ENCODE data around the gene SFTA2.
"Not testable (repeated sequence)": the region's sequence is repeated elsewhere in the genome, so short reads cannot be mapped to it uniquely, and the experiment has no call there.

The SFTA2 gene

DNA sequence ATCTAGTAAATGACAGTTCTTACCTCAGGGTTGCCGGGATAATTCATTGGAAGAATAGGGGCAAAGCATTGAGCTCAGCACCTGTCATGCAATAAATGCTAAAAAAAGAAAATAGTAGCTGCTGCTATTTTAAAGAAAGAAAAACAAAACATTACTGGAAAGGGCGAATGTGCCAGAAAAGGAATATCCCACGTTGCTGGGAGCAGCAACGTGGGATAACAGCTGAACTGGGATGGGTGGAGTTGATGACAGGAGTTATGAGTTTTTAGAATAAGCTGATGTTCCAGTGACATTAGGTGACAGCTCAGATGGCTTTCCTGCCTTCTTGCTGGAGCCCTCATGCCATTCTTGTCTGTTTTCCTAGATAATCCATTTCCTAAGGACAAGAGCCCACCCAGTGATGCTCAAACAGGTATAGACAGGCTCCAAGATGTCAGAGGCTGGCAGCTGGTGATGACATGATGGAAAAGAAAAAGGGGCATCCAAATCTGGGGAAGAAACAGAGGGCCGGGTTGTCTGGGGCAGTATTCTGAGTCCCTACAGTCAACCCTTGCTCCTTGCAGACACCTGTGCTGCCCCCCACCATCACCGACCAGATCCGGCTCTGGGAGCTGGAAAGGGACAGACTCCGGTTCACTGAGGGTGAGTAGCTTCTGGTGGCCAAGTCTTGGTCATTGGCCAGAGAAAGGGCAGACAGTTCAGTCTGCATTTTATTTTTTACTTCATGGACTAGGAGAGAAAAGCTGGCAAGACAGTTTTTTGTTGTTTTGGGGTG lies 19.0 kb downstream of the SFTA2 start:
- DNase-seq (ENCODE audit: low read depth in 2 of 2), result no peak

DNA sequence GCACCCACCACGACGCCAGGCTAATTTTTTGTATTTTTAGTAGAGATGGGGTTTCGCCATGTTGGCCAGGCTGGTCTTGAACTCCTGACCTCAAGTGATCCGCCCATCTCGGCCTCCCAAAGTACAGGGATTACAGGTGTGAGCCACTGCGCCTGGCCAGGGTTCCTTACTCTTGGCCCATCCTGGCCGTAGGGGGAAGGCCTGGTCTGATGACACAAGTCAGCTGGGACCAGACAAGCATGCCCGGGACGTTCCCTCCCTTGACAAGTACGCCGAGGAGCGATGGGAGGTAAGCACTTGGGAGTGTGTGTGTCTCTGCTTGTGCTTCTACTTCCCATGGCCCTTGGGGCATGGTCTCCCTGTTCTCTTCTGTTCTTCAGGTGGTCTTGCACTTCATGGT lies 21.5 kb downstream of the SFTA2 start:
- DNase-seq (ENCODE audit: low read depth in 2 of 2), result not testable (repeated sequence)

DNA sequence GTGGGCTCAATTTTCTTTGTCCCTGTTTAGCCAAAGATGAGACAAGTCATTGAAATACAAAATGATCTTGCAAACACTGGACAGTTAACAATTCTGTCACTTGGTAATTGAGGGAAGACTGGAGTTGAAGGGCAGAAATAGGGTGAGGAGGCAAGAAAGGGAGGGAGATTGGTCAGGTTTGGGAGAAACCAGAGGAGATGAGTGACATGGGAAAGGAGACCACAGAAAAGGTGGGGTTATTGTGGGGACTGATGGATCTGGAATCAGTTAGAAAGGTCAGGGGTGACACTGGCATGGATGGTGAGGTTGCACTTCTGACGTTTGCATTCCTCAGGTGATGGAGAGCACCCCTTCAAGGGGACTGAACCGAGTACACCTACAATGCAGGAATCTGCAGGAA lies 23.3 kb downstream of the SFTA2 start:
- no peak for DNase-seq (ENCODE audit: low read depth in 2 of 2)

DNA sequence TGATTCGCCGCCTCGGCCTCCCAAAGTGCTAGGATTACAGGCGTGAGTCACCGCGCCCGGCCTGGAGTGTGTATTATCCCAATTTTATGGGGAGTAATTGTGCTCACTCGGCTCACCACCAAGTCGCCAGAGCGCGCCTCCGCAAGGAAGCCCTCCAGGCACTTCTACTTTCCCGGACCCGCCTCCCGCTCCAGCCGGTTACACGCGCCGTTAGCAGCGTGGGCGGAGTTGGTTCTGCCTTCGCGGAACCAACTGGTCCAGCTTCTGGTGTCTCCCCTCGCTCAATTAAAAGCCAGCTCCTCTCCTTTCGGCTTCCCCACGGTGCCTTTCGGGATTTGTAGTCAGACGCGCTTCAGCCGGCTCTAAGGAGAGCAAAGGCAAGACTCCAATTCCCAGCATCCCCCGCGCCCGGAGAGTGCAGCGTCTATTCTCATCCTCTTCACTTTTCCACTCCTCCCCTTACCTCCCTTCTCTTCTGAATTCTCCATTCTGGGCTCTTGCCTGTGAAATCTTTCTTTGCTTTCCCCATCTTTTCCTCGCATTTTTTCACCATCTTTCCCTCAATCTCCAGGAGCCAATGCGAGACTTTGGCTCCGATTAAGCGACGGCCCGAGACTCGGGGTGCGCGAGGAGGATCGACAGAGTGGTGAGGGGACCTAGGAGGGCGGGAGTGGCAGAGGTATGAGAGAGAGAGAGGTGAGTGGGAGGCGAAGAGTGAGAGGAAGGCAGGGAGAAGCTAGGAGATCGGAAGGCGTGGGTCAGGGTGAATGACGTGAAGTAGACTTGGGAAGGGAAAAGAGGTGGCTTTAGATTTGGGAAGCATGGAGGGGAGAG lies 24.0 kb downstream of the SFTA2 start, which contains the start of gene GTF2H4:
TSS of gene GTF2H4 (plus strand) at position 450 of the 834 bp plus-strand sequence.
- DNase-seq (ENCODE audit: low read depth in 2 of 2), result peak; percentile 86 to 93

DNA sequence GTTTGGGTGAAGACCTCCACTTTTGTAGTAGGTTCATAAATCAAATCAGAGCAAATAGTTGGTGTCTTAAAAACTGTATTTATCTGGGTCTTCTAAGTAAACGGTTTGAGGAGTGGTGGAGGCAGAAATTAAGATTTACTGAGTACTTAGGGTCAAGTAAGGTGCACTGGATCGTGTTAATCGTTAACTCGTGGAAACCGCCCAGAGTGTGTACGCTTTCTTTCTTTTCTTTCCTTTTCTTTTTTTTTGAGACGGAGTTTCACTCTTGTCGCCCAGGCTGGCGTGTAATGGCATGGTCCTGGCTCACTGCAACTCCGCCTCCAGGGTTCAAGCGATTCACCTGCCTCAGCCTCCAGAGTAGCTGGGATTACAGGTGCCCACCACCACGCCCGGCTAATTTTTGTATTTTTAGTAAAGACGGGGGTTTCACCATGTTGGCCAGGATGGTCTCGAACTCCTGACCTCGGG lies 24.6 kb downstream of the SFTA2 start:
- not testable (repeated sequence) for DNase-seq (ENCODE audit: low read depth in 2 of 2)

DNA sequence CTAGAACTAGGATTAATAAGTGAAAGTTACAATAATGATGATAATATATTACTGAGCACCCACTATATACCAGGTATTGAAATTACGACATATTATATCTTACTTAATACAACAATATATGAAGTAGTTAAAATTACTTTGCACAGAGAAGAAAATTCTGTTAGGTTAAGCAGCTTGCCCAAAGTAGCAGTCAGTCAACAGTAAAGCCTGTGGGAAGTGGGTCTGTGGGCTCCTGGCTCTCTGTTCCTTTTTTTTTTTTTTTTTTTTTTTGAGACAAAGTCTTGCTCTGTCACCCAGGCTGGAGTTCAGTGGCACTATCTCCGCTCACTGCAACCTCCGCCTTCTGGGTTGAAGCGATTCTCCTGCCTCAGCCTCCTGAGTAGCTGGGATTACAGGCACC lies 28.7 kb downstream of the SFTA2 start:
- DNase-seq (ENCODE audit: low read depth in 2 of 2), result no peak

DNA sequence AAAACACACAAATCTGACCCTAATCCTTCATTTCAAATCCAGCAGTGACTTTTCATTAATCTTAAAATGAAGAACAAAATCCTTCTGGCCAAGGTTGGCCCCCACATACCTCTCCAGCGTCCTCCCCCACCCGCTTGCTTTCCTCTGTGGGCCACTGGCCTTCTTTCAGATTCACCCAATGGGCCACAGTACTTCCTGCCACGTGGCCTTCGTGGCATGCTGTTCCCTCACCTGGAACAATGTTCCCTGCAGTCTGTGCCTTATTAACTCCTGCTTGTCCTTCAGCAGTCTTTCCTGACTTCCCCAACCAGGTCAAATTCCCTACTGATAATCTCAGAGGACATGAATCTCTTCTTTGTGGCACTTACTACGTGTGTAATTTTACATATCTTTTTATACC lies 29.3 kb downstream of the SFTA2 start:
- no peak for DNase-seq (ENCODE audit: low read depth in 2 of 2)

DNA sequence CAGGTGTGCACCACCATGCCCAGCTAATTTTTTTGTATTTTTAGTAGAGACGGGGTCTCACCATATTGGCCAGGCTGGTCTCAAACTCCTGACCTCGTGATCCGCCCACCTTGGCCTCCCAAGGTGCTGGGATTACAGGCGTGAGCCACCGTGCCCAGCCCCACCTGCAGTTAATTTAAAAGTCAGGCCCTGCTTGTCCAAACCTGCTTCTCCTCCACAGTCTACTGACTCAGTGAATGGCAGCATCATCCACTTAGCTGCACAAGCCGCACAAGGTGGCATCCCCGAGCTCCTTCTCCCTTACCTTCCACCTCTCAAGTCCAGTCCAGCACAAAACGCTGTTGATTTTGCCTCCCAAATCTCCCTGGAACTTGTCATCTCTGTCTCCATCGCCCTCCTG lies 29.8 kb downstream of the SFTA2 start:
- not testable (repeated sequence) for DNase-seq (ENCODE audit: low read depth in 2 of 2)

DNA sequence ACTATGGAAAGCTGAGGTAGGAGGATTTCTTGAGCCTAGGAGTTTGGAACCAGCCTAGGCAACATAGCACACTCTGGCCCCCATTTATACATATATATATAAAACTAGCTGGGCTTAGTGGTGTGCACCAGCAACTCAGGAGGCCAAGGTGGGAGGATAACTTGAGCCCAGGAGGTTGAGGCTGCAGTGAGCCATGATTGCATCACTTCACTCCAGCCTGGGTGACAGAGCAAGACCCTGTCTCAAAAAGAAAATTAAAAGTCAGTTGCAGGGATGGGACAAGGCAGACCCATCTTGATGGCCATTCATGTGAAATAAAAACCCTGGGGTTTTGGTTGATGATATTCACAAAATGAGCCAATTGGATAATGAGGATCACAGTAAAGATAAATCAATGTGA lies 30.5 kb downstream of the SFTA2 start:
- no peak for DNase-seq (ENCODE audit: low read depth in 2 of 2)

DNA sequence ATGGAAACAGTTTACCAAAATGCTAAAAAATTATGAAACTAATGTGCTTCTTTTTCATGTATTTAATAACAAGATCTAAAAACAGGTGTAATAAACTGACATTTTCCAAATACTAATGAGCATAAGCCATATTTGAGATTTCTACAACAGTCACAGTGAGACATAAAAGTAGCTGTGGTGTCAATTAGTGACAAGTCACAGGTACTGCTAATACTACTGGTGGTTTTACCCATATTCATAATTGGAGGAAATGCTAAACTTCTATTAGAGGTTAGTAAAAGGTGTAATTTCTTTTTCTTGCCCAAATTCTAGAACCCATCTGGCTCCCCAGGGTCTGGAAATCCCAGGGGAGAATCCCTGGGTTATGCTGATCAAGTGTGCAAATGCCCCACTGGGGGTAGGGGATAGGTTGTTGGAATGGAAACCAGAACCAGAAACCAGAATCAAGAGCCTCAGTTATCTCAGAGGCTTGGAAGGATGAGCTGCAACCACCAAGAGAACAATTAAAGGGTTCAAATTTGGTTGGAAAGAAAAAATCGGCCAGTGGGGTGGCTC lies 31.0 kb downstream of the SFTA2 start:
- DNase-seq (ENCODE audit: low read depth in 2 of 2), result no peak

DNA sequence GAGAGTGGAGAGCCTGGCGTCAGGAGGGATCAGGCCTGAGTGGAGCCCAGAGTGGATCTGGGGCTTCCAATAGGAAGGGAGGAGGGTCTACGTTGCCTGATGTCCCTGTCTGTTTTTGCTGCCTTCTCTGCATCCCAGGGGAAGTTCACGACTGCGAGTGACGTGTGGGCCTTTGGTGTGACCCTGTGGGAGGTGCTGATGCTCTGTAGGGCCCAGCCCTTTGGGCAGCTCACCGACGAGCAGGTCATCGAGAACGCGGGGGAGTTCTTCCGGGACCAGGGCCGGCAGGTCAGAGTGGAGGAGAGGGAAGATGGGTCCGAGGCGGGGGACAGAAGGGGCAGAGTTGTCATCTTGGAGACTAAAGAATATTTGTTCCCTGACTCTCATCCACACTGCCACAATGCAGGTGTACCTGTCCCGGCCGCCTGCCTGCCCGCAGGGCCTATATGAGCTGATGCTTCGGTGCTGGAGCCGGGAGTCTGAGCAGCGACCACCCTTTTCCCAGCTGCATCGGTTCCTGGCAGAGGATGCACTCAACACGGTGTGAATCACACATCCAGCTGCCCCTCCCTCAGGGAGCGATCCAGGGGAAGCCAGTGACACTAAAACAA lies 33.1 kb downstream of the SFTA2 start:
- DNase-seq (ENCODE audit: low read depth in 2 of 2), result no peak

DNA sequence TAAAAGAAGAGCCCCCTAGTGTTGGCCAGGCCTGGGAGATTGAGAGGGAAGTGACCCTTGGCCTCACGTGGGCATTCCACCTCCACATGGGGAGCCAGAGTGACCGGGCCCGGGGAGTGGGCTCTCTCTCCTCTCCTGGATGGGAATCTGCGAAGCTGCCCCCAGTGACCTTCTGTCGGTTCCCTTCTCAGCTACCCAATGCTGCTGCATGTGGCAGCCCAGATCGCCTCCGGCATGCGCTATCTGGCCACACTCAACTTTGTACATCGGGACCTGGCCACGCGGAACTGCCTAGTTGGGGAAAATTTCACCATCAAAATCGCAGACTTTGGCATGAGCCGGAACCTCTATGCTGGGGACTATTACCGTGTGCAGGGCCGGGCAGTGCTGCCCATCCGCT lies 34.1 kb downstream of the SFTA2 start:
- DNase-seq (ENCODE audit: low read depth in 2 of 2), result no peak

DNA sequence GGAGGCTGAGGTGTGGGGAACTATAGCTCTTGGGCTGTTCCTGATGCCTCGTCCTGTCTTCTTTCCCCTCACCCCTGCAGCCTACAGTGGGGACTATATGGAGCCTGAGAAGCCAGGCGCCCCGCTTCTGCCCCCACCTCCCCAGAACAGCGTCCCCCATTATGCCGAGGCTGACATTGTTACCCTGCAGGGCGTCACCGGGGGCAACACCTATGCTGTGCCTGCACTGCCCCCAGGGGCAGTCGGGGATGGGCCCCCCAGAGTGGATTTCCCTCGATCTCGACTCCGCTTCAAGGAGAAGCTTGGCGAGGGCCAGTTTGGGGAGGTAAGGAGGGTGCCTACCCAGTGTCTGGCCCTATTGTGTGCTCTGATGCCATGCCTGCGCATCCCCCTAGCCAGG lies 35.4 kb downstream of the SFTA2 start:
- DNase-seq (ENCODE audit: low read depth in 2 of 2), result no peak

DNA sequence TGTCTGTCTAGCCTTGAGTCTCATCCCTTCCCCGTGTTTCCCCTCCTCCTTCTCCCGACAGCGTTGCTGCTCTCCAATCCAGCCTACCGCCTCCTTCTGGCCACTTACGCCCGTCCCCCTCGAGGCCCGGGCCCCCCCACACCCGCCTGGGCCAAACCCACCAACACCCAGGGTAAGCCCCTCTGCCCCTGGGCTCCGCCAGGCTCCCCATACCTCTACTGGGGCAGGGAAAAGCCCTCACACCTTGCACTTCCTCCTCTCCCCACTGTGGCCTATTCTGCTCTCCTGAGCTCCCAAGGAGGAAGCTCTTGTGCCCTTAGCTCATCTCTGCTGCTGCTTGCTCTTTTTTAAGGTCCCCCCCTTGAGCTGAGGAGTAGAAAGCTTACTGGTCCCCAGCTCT lies 36.6 kb downstream of the SFTA2 start:
- no peak for DNase-seq (ENCODE audit: low read depth in 2 of 2)

DNA sequence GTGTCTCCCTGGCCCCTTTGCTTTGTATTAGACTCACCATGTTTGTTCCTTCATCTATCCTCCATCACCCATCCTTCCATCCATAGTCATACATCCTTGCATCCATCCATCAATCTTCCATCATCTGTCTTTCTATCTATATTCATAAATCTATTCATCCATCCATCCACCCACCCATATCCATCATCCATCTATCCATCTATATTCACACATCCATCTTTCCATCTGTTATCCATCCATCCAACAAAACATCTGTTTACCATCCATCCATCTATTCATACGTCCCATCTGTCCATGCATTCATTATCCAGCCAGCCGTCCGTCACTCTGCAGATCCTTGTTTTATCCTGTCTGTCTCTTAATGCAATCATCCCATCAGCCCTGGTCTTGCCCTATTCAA lies 37.0 kb downstream of the SFTA2 start:
- DNase-seq (ENCODE audit: low read depth in 2 of 2), result no peak

DNA sequence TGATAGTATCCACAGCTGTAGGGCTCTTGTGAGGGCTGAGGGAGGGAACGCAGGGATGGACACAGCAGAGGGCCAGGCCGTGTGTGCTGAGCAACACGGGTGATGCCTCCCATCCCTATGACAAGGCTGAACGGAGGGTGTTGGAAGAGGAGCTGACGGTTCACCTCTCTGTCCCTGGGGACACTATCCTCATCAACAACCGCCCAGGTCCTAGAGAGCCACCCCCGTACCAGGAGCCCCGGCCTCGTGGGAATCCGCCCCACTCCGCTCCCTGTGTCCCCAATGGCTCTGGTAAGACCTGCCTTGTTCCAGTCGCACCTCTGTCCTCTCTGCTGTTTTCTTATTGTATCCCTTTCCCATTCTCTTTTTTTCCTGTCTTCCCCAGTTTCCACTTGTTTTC lies 37.6 kb downstream of the SFTA2 start:
- DNase-seq (ENCODE audit: low read depth in 2 of 2), result no peak

DNA sequence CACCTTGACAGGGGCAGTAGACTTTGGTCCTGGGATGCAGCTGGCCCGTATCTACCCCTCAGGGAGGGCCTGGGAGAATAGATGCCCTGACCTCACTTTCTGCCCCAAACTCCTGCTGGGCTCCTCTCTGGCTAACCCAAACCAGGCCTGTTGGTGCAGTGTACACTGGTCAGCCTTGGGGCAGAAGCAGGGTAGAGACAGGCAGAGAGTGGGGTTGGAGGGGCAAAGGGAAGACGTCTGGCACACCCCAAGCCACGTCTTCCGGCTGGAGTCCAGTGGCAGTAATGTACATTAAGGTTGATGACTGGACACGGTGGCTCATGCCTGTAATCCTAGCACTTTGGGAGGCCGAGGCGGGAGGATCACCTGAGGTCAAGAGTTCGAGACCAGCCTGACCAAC lies 38.3 kb downstream of the SFTA2 start:
- DNase-seq (ENCODE audit: low read depth in 2 of 2), result no peak

DNA sequence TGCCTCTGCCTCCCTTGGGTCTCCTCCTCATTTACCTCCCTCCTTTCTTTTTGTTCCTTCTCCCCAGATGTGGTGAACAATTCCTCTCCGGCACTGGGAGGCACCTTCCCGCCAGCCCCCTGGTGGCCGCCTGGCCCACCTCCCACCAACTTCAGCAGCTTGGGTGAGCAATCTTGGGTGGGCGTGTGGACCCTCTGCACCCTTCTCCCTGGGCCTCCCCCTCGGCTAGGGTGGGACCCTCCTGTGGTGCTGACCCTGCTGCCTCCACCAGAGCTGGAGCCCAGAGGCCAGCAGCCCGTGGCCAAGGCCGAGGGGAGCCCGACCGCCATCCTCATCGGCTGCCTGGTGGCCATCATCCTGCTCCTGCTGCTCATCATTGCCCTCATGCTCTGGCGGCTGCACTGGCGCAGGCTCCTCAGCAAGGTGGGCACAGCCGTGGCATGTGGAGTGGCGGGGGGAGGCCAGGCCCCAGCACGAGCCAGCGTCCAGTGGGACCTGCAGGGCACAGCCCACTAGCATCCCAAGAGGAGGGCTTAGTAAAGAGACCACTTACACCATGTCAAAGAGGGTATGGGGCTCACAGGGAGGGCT lies 38.9 kb downstream of the SFTA2 start:
- DNase-seq (ENCODE audit: low read depth in 2 of 2), result no peak

DNA sequence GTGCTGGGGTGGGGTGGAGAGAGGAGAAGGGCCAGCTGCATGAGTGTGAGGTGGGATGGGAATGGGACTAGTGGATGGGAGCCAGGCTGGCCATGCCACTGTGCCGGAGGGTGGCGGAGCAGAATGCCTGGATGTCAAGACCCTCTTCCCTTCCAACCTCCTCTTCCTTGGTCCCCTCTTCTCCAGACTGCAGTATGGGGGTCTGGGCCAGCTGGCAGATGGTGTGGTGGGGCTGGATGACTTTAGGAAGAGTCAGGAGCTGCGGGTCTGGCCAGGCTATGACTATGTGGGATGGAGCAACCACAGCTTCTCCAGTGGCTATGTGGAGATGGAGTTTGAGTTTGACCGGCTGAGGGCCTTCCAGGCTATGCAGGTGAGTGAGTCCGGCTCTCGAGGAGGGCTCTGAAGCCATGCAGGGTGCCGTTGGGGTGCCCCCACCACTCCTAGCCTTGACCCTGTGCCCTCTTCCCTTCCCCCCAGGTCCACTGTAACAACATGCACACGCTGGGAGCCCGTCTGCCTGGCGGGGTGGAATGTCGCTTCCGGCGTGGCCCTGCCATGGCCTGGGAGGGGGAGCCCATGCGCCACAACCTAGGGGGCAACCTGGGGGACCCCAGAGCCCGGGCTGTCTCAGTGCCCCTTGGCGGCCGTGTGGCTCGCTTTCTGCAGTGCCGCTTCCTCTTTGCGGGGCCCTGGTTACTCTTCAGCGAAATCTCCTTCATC lies 40.0 kb downstream of the SFTA2 start:
- DNase-seq (ENCODE audit: low read depth in 2 of 2), result no peak

DNA sequence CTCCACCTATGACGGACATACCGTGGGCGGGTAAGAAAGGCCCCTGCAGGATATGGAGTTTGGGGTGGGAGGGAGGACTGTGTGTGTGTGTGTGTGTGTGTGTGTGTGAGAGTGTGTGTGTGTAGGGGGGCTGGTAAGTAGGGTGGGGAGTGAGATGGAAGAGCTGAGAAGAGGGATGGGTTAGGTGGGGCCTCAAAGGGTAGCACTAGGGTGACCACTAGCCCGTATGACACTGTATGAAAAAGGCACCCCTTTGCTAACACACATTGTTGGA lies 40.6 kb downstream of the SFTA2 start:
- DNase-seq (ENCODE audit: low read depth in 2 of 2), result no peak

DNA sequence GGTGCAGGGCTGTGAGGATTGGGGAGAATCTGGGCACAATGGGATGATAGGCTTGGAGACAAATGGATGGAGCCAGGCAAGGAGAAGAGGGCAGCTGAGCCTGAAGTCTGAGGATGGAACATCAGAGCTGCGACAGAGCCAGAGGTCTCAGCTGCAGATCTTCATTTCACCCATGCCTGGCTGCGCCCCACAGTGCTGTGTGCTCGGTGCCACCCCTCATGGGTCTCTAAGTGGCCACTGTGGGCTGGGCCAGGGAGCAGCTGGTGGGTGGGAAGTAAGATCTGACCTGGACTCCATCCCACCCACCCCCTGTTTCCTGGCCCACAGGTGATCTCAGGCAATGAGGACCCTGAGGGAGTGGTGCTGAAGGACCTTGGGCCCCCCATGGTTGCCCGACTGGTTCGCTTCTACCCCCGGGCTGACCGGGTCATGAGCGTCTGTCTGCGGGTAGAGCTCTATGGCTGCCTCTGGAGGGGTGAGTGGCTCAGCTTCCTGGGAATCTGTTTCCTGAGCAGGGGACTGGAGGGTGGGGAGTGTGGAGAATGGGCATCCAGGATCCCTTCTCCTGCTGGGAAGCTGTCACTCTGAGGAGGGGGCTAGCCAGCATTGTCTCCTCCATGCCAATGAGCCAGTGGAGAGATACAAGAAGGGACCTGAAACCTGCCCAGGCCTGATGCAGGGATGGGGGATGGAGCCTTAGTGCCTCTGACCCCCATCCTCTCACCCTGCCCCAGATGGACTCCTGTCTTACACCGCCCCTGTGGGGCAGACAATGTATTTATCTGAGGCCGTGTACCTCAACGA lies 41.1 kb downstream of the SFTA2 start:
- DNase-seq (ENCODE audit: low read depth in 2 of 2), result no peak
